Smooth muscle cell of trachea (primary cell): ENCODE results near the gene CD33. TPM values are rescaled to one million over a fixed set of nuclear protein-coding genes. Genes with fewer than 3 reads are reported as not detected.

Experiments
- total RNA-seq: library from RNA; depleted of rRNA; stranded (reverse); fragments of >200 nt; gene quantifications from 2 replicates; pipeline ENCODE4 v1.2.1, GENCODE V29; 2014

The CD33 gene
- total RNA-seq, result not detected in 2 replicates

DNA sequence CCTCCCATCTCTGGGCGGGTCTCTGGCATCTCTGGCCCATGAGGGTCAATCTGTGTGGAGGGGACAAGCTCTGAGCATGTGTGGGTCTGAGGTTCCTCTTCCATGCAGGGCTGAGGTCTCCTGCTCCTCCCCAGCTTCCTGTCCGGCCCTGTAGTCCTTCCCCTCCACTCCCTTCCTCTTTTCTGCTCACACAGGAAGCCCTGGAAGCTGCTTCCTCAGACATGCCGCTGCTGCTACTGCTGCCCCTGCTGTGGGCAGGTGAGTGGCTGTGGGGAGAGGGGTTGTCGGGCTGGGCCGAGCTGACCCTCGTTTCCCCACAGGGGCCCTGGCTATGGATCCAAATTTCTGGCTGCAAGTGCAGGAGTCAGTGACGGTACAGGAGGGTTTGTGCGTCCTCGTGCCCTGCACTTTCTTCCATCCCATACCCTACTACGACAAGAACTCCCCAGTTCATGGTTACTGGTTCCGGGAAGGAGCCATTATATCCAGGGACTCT is at the start of gene CD33:
CD33 (plus strand) TSS at position 183 of the 496 bp plus-strand sequence; CDS start at position 222, 39 bp downstream.

DNA sequence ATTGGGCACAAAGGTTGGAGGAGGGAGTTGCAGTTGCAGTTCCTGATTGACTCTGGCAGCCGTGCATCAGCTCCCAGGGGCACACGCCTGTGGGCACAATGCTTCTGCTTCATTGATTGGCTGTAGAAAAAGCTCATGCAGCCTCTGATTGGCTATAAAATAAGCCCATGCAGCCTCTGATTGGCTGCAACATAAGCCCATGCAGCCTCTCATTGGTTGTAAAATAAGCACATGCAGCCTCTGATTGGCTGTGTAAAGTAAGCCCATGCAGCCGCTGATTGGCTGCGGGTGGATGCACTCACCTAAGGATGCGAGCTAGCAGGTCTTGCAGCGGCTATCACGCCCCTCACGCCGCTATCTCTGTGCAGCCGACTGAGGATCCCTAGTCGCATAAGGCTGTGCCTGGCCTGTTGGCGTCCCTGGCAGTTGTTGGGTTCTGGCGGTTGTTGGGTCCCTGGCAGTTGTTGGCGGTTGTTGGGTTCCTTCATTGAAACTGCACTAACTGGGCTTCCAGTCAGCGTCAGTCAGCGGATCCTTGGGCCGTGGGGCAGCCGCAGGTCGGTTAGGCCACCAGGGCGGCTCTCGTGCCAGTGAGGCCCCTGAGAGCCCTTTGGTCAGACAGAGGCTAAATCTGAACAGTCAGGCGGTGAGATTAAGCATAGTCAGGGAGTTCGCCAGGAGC is 26.0 kb downstream of the CD33 start, which contains the start of gene SIGLECL1:
SIGLECL1 (plus strand) TSS at position 295 of the 682 bp plus-strand sequence. CDS start 12,993 bp downstream, outside the sequence.

Other genes with a start within 250 kb of the CD33 start
- not detected in 2 replicates for gene KLK7, start 241.2 kb upstream of the CD33 start, total RNA-seq
- gene KLK8, start 223.5 kb upstream of the CD33 start, total RNA-seq, result not detected in 2 replicates
- not detected in 2 replicates for gene KLK10, start 205.4 kb upstream of the CD33 start, total RNA-seq
- not detected in 2 replicates for gene KLK11, start 198.5 kb upstream of the CD33 start, total RNA-seq
- not detected in 2 replicates for gene KLK12, start 190.1 kb upstream of the CD33 start, total RNA-seq
- not detected in 2 replicates for gene KLK13, start 160.0 kb upstream of the CD33 start, total RNA-seq
- gene KLK14, start 142.2 kb upstream of the CD33 start, total RNA-seq, result 0.17 TPM in 1 of 2 replicates, not detected in the other
- gene CTU1, start 116.7 kb upstream of the CD33 start, total RNA-seq, result 6.8 and 12.9 TPM in 2 replicates
- not detected in 2 replicates for gene SIGLEC9, start 100.2 kb upstream of the CD33 start, total RNA-seq
- not detected in 2 replicates for gene SIGLEC7, start 82.8 kb upstream of the CD33 start, total RNA-seq
- gene SIGLECL1, start 26.0 kb downstream of the CD33 start, total RNA-seq, result not detected in 2 replicates
- not detected in 2 replicates for gene IGLON5, start 86.6 kb downstream of the CD33 start, total RNA-seq
- gene VSIG10L, start 117.1 kb downstream of the CD33 start, total RNA-seq, result 0.44 and 1.2 TPM in 2 replicates
- gene ETFB, start 141.3 kb downstream of the CD33 start, total RNA-seq, result 153 and 193 TPM in 2 replicates
- not detected in 2 replicates for gene CLDND2, start 143.9 kb downstream of the CD33 start, total RNA-seq
- gene NKG7, start 147.6 kb downstream of the CD33 start, total RNA-seq, result not detected in 2 replicates
- gene LIM2, start 162.9 kb downstream of the CD33 start, total RNA-seq, result not detected in 2 replicates
- gene C19orf84, start 165.5 kb downstream of the CD33 start, total RNA-seq, result not detected in 2 replicates
- gene SIGLEC10, start 192.6 kb downstream of the CD33 start, total RNA-seq, result not detected in 2 replicates
- gene SIGLEC8, start 233.4 kb downstream of the CD33 start, total RNA-seq, result not detected in 2 replicates